ENCODE results near the gene SPINK4.

Gene SPINK4

DNA sequence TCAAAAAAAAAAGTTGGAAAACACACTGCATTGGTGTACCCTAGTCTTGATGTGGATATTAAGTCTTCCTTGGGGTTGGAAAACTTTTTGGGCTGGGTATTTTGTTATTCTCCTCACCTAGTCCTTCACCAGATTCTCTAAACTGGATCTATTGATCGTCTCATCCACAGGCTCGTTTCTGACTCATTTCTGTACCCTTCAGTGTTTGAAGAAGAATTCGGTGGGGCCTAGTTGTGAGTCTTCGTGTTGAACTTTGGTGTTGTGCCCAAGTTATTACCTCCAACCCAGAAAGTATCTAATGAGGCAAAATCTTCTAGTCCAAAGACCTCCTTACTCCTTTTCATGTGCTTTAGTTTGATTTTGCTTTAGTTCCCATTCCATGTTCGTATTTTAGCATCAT is 51.9 kb downstream of the SPINK4 start:
- no peak for DNase-seq (ENCODE audit: low read depth)

DNA sequence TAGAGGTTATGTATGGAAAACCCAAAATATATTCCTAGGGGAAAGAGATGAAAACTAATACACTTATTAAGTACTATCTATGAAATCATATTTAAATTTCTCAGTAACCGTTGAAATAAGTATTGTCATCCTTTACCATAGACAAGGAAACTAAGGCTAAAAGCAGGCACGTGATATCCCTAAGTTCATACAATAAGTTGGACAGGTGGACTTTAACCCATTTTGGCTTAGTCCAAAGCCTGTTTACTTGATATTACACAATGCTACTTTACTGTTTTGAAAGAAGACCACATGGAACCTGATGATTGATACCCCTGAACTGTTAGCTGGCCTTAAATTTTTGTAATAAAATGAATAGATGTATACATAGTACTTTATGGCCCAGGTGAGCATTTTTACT is 53.8 kb downstream of the SPINK4 start:
- no peak for DNase-seq (ENCODE audit: low read depth)

DNA sequence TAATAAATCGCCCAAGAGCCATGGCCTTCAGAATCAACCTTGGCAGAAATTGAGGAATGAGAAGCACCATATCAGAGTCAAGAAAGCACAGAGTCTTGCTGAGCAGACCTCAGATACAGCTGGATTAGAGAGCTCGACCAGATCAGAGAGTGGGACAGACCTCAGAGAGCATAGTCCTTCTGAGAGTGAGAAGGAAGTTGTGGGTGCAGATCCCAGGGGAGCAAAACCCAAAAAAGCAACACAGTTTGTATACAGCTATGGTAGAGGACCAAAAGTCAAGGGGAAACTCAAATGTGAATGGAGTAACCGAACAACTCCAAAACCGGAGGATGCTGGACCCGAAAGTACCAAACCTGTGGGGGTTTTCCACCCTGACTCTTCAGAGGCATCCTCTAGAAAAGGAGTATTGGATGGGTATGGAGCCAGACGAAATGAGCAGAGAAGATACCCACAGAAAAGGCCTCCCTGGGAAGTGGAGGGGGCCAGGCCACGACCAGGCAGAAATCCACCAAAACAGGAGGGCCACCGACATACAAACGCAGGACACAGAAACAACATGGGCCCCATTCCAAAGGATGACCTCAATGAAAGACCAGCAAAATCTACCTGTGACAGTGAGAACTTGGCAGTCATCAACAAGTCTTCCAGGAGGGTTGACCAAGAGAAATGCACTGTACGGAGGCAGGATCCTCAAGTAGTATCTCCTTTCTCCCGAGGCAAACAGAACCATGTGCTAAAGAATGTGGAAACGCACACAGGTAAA is 54.9 kb downstream of the SPINK4 start:
- no peak for DNase-seq (ENCODE audit: low read depth)

DNA sequence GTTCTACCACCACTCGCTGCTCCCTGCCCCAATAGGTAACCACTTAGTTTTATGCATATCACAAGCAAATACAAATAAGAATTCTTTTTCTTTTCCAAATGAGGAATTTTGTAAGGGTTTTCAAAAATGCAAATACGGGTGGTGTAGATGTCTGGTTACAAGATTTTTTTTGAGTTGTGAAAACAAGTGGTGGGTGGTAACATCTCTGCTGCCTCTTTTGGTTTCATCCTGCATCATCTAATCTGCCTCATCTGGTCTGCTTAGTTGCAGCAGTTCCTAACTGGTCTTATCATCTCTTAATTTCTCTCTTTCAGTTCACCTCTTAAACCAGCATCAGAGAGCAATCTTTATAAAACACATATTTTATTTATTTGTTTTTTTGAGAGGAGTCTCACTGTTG is 55.6 kb downstream of the SPINK4 start:
- DNase-seq (ENCODE audit: low read depth), result no peak

DNA sequence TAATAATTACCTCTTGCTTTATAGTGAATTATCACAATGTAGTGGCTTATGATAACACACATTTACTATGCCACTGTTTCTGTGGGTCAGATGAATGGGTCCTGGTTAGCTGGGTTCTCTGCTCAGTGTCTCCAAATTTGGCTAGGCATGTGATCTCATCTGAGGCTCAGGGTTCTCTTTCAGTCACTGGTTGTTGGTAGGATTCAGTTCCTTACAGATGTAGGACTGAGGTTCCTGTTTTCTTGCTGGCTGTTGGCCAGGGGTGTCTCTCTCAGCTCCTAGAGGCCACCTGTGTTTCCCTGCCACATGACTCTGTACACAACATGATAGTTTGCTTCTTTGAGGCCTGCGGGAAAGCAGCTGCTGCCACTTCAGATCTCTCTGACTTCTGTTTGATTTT is 57.5 kb downstream of the SPINK4 start:
- no peak for DNase-seq (ENCODE audit: low read depth)

Data from activated T-cell treated with anti-CD3 and anti-CD28 coated beads for 24 hours (primary cell).